C4-2B (cell line): ENCODE data around the gene TNRC18.
"Not testable (repeated sequence)": the region's sequence is repeated elsewhere in the genome, so short reads cannot be mapped to it uniquely, and the experiment has no call there.

ENCODE experiments used
- H3K27ac ChIP-seq: fragments of 450-650 bp; 2 replicates; pipeline ENCODE4 v1.5.1; 2017
- CTCF ChIP-seq: fragments of 450-650 bp; conservative IDR thresholded peaks from 2 replicates; pipeline ENCODE4 v1.5.1; 2017; ENCODE audit warnings: mild to moderate bottlenecking
- ZFX ChIP-seq: fragments of 450-650 bp; IDR thresholded peaks from 2 replicates; pipeline ENCODE4 v1.6.1; 2017

Gene TNRC18

GRCh38 chr7:5310822-5311405 lies 112.7 kb downstream of the TNRC18 start:
- H3K27ac ChIP-seq, result no peak overlapping the region
- TF ChIP-seq CTCF (no peak), ZFX (no peak)

- no peak overlapping the region for H3K27ac ChIP-seq
- TF ChIP-seq CTCF (no peak), ZFX (no peak)
Observed at GRCh38 chr7:5309146-5309545, 114.5 kb downstream of the TNRC18 start.

GRCh38 chr7:5307221-5308142 lies 116.2 kb downstream of the TNRC18 start:
- not testable (repeated sequence) for H3K27ac ChIP-seq

GRCh38 chr7:5305050-5305449 lies 118.6 kb downstream of the TNRC18 start:
- H3K27ac ChIP-seq, result not testable (repeated sequence)

- no peak overlapping the region for H3K27ac ChIP-seq
- TF ChIP-seq CTCF, result no peak
- TF ChIP-seq ZFX, result no peak
Observed at GRCh38 chr7:5303591-5304505, 119.8 kb downstream of the TNRC18 start.

- H3K27ac ChIP-seq, result no peak overlapping the region
- no peak for TF ChIP-seq CTCF
- no peak for TF ChIP-seq ZFX
Observed at GRCh38 chr7:5303061-5303460, 120.6 kb downstream of the TNRC18 start.

GRCh38 chr7:5302577-5302976 lies 121.1 kb downstream of the TNRC18 start:
- H3K27ac ChIP-seq, result no peak overlapping the region
- no peak for TF ChIP-seq ZFX

- no peak overlapping the region for H3K27ac ChIP-seq
- TF ChIP-seq CTCF, result no peak
- TF ChIP-seq ZFX, result no peak
Observed at GRCh38 chr7:5300366-5300765, 123.3 kb downstream of the TNRC18 start.
